GM12865 (cell line): ENCODE data around the gene PRKN.

ENCODE experiments used
- DNase-seq: peaks from one replicate; pipeline ENCODE4 v3.0.0; 2010; ENCODE audit warnings: low read depth
- H3K4me3 ChIP-seq: 2 replicates; pipeline ENCODE4 v1.5.1; 2011; ENCODE audit warnings: mild to moderate bottlenecking, low read depth, low read length, control low read depth
- CTCF ChIP-seq: IDR thresholded peaks from 2 replicates; pipeline ENCODE4 v1.5.1; 2011; ENCODE audit warnings: low read length, control low read depth, low read depth, inconsistent platforms; ENCODE audit not compliant: insufficient read depth; ENCODE audit errors: missing control alignments

Gene PRKN

GRCh38 chr6:161406646-161407045 lies 1320.9 kb downstream of the PRKN start:
- no peak for TF ChIP-seq CTCF
- H3K4me3 ChIP-seq: no peak overlapping the region
- DNase-seq: no peak

GRCh38 chr6:161405418-161405817 lies 1322.1 kb downstream of the PRKN start:
- no peak overlapping the region for H3K4me3 ChIP-seq
- TF ChIP-seq CTCF: no peak
- no peak for DNase-seq

GRCh38 chr6:161403717-161404116 lies 1323.8 kb downstream of the PRKN start:
- no peak for DNase-seq
- TF ChIP-seq CTCF: no peak
- H3K4me3 ChIP-seq: no peak overlapping the region

GRCh38 chr6:161401587-161402309 lies 1325.8 kb downstream of the PRKN start:
- no peak for DNase-seq
- no peak overlapping the region for H3K4me3 ChIP-seq
- no peak for TF ChIP-seq CTCF

- H3K4me3 ChIP-seq: no peak overlapping the region
Measured at GRCh38 chr6:161400671-161401070, 1326.9 kb downstream of the PRKN start.

GRCh38 chr6:161396539-161396938 lies 1331.0 kb downstream of the PRKN start:
- TF ChIP-seq CTCF: no peak
- no peak overlapping the region for H3K4me3 ChIP-seq

More at GRCh38 chr6:161400671-161401070, 1326.9 kb downstream of the PRKN start:
- TF ChIP-seq CTCF: no peak
- no peak for DNase-seq

GRCh38 chr6:161395716-161396231 lies 1331.8 kb downstream of the PRKN start:
- TF ChIP-seq CTCF: no peak
- DNase-seq: no peak
- H3K4me3 ChIP-seq: no peak overlapping the region

More at GRCh38 chr6:161396539-161396938, 1331.0 kb downstream of the PRKN start:
- DNase-seq: no peak
